Lower leg skin (tissue), 3 donors: ENCODE results near the gene HLA-DQA1.

Source experiments
- POLR2A ChIP-seq, 2 donors: fragments of 450-650 bp; IDR thresholded peaks; one replicate each; pipeline ENCODE4 v1.6.1; 2016 to 2017; ENCODE audit warnings: antibody characterized with exemption in 2 of 2, mild to moderate bottlenecking in 1 of 2, moderate library complexity in 1 of 2
- TF ChIP-seq, protein P1 (sequence below), 3 donors: fragments of 450-650 bp; IDR thresholded peaks; one replicate each; pipeline ENCODE4 v1.5.1; 2016; ENCODE audit warnings: antibody characterized with exemption in 3 of 3, mild to moderate bottlenecking in 3 of 3, moderate library complexity in 2 of 3

DNA sequence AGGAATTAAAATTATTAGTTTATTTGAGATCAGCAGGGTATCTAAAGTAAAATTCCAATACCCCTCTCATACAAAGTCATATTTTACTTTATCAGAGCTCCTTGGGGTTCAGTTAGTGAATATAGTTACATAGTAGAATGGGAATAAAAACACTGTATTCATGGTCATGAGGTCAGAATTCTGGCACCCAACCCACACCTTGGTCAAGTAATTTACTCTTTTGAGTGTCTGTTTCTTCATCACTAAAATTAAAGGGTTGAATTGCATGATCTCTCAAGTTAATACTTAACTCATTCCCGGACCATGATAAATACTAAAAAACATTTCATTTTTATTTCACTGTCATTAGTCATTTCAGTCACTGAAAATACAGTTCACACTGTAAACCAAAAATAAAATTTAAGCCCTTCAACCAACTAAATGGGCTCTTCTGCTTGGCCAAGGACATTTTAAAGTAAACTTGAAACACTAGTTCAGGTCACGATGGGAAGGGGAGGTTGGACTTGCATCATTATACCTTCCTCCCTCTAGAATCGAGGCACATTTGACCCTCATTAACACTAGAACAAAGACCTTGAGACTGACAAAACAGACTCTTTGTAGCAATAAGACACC, 26.4 kb upstream of the HLA-DQA1 start:
- TF ChIP-seq, protein P1, sequence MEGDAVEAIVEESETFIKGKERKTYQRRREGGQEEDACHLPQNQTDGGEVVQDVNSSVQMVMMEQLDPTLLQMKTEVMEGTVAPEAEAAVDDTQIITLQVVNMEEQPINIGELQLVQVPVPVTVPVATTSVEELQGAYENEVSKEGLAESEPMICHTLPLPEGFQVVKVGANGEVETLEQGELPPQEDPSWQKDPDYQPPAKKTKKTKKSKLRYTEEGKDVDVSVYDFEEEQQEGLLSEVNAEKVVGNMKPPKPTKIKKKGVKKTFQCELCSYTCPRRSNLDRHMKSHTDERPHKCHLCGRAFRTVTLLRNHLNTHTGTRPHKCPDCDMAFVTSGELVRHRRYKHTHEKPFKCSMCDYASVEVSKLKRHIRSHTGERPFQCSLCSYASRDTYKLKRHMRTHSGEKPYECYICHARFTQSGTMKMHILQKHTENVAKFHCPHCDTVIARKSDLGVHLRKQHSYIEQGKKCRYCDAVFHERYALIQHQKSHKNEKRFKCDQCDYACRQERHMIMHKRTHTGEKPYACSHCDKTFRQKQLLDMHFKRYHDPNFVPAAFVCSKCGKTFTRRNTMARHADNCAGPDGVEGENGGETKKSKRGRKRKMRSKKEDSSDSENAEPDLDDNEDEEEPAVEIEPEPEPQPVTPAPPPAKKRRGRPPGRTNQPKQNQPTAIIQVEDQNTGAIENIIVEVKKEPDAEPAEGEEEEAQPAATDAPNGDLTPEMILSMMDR (IDR thresholded peaks at IDR 0.05): no peak
- no peak for TF ChIP-seq POLR2A (IDR thresholded peaks at IDR 0.05)
